HG03442 (cell line): ENCODE data around the gene TMEM109.
"Not testable (repeated sequence)": the region's sequence is repeated elsewhere in the genome, so short reads cannot be mapped to it uniquely, and the experiment has no call there.

Source experiments
- ATAC-seq: cut with Tn5 transposase; IDR thresholded peaks from one replicate; pipeline ENCODE4 v1.9.1; 2021; ENCODE audit warnings: mild to moderate bottlenecking, moderate library complexity; ENCODE audit not compliant: unreplicated experiment

TMEM109 gene

DNA sequence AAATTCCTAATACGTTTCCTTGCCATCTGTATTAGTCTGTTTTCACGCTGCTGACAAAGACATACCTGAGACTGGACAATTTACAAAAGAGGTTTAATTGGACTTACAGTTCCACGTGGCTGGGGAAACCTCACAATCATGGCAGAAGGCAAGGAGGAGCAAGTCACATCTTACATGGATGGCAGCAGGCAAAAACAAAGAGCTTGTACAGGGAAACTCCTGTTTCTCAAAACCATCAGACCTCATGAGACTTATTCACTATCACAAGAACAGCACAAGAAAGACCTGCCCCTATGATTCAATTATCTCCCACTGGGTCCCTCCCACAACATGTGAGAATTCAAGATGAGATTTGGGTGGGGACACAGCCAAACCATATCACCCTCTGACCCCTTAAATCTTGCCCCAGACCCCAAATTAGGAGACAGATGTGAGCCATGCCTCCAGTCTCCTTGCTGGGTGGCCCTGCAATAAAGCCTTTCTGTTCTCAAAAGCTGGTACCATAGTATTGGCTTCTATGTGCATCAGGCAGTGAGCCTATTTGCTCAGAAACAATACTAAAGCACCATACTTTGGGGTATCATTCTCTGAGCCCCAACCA lies 4.2 kb upstream of the TMEM109 start:
- not testable (repeated sequence) for ATAC-seq

GRCh38 chr11:60910281-60910687 lies 3.7 kb upstream of the TMEM109 start:
- peak; percentile 37 for ATAC-seq

GRCh38 chr11:60910711-60911380 lies 3.1 kb upstream of the TMEM109 start:
- no peak for ATAC-seq

DNA sequence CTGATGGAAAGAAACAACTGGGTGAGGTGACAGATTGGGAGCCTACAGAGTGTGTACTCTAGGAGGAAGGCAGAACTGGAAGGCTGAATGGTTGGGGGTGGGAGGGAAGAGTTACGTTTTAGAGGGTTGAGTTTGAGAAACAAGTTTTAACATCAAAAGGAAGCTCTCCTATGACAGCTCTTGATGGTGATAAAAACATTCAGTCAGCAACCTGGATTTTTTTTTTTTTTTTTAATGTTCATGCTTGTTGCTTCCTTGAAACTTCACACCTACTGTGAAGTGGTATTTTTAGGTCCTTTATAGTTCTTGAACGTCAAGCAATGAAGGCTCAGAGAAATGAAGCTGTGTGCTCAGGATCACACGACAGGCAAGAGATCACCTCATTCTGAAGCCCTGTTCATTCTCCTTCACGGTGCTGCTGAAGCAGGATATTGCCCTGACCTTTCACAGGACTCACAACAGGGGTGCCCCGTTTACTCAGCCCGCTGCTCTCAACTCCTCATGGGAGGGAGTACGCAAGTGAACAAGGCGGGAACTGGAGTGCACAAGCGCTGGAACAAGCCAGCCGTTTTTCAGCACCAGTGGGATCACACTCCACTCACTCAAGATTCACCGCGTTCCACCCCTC lies 1.6 kb upstream of the TMEM109 start:
- ATAC-seq, result no peak

- ATAC-seq, result no peak
Measured at GRCh38 chr11:60912851-60913528, 968 bp upstream of the TMEM109 start.

GRCh38 chr11:60914633-60915247 lies 782 bp downstream of the TMEM109 start:
- peak; percentile 0 for ATAC-seq

- ATAC-seq, result peak; percentile 51
Measured at GRCh38 chr11:60915248-60915914, 1.4 kb downstream of the TMEM109 start.

DNA sequence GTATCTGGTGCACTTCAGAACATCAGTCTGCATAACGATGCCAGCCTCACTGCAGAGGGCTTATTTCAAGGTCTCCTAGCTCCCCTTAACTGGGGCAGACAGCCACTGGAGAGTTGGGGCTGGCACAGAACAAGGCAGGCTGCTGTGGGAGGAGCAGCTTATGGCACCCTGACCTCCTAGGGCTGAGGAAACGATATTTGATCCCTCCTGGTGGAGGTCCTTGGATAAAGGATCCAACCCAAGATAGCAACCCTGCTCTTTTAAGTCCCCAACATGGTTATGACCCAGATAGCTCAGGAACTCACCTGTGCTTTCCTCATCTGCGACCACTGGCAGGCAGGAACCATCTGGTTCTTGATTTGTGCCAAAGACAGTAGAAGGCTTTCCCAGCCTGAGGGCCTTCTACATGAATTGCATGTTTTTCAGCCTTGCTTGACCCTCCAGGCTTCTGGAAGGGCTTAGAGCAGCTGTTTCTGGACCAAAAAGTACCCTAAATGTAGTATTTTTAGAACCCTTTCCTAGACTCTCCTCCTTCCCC lies 2.8 kb downstream of the TMEM109 start:
- ATAC-seq, result no peak

GRCh38 chr11:60917267-60917666 lies 3.3 kb downstream of the TMEM109 start:
- ATAC-seq, result no peak

DNA sequence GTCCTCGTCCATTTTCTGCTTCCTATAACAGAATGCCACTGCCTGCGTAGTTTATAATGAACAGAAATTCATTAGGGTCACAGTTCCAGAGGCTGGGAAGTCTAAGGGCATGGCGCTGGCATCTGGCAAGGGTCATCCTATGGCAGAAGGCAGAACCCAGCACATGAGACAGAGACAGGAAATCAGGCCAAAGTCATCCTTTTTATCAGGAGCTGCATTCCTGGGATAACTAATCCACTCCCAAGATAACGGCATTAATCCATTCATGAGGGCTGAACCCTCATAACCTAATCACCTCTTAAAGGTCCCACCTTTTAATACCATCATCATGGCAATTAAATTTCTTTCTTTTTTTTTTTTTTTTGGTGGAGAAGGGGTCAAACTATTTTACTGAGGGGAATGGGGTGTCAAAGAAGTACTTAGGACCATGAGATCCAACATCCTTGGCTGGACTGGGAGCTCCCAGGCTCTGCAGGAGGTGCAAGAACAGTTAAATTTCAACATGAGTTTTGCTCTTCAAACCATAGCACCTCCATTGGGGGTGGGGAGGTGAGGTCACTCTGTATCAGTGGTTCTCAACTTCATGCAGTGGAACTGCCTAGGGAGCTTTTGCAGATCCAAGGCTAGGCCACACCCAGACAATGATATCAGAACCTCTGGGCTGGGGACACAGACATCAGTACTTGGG lies 4.4 kb downstream of the TMEM109 start:
- no peak for ATAC-seq

- ATAC-seq, result no peak
Measured at GRCh38 chr11:60918939-60919265, 4.9 kb downstream of the TMEM109 start.

DNA sequence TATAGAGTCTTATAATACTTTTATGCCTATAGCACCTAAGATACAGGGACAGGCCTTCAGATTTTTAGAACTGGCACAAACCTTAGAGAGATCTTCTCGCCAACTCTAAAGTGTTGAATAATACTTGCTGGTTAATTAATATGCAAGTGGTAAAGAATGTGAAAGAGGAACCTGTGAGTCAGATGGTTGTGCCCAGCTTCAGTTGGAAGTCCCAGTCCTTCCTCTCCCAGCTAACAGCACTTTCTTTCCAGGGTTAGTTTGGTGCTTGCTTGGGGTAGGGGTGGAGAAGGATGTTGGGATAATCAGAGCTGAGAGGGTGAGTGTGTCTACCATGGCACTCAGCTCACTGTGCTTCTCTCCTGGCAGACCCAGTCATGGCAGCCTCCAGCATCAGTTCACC lies 5.4 kb downstream of the TMEM109 start:
- no peak for ATAC-seq

DNA sequence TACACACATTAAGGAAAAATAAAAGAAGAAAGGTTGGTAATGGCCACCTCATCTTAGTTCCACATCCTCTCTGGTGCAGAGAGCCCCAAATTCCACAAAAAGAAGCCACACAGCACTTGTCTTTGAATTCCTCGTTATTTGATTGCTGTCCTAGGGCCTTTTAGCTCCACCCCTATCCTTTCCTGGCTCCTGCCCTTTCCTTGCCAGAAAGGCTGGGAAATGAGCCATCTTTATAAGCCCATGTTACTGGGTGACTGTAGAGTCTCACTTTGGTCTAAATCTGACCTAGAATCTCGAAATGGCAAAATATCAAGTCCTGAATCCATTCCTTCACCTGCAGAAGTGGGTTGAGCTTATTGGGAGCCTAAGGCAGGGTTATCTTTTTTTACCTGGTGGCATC lies 6.0 kb downstream of the TMEM109 start:
- ATAC-seq, result no peak

DNA sequence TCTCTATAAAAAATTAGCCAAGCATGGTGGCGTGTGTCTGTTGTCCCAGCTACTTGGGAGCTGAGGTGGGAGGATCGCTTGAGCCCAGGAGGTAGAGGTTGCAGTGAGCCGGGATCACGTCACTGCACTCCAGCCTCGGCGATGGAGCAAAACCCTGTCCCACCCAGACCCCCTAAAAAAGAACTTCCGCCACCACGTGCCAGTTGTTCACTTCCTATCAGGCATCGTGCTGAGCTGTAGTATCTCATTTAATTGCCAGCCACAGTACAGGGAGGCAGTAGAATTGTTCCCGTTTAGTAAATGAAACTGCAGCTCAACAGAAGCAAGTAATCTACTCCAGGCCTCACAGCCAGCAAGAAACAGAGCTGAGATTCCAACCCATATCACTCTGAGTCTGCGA lies 7.3 kb downstream of the TMEM109 start:
- ATAC-seq, result no peak

- ATAC-seq, result no peak
Measured at GRCh38 chr11:60921777-60922335, 7.9 kb downstream of the TMEM109 start.

DNA sequence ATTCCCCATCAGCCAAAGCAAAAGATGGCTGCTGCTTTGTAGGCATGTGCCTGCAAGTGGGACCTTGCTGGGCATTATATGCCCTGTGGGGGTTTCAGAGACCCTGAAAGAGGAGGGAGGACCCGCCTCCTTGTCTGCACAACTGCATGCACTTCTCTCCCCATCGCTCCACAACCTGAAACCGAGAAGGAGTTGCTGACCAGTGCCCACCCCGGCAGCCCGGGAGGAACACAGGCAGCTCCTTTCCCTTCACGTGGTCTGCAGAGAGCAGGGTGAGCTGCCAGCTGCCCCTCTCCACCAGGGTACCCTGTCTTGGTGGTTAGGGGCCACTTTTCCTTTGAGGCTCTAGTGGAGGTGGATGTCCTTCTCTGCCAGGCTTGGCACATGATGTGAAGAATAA lies 8.9 kb downstream of the TMEM109 start:
- no peak for ATAC-seq

DNA sequence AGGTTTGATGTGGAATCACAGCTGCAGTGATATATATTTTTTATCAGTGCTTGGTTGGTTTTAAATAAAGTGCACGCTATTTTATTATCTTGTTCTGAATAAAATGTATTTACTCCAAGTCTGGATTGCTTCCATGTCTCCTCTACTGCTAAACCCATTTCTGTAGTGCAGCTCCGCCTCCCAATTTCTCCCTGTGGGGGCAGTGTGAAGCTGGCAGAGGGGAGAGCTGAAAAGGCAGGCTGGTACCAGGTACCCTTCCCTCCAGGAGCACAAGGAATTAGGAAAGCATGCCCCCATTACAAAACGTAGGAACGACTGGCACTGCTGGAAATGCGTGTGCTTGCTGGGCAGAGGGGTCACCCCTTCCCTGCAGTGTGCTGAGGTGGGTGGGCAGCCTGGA lies 9.4 kb downstream of the TMEM109 start:
- no peak for ATAC-seq

DNA sequence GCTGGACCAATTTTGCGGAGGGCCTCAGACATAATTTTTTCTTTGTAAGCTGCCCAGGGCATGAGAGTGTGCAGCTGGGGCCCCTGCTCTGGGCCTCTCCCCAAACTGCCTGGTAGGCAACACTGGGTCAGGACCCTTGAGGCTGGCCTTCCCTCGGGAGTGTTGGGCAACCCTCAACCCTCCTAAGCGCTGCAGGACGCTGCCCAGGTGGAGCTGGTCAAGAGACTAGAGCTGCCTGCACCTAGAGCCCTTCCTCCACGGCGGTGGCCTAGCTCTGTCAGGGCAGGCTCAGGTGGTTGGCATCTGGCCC lies 9.8 kb downstream of the TMEM109 start:
- ATAC-seq, result no peak

DNA sequence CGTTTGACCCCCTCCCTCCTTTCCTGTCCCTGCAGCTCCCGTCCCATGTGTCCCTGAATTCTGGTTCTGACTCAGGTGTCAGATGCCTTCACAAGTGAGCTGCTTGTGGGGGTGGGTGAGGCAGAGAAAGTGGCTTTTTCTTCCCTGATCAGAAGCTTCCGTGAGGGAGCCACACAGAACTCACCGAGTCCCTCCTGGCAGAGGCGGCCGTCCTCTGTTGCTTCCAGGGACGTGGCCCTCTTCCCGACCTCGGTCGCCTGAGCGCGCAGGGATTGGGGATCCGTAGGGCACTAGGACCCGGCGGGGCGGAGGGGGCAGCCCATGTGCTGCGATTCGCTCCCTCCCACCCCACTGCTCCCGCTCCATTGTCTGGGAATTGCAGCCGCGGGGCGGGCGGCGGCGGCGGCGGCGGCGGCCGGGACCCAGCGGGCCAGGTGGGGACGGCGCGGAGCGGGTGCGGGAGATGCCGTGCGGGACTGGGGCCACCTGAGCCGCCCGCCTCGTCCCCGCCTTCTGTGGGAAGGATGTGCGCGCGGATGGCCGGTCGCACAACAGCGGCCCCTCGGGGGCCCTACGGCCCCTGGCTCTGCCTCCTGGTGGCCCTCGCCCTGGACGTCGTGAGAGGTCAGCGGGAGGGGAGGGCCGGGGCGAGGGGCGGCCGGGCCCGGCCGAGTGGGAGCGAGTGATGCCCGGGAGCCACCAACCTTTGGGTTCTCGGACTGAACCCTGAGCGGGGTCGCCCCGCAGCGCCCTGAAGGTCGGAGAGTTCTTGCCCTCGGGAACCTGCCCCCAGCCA lies 10.3 kb downstream of the TMEM109 start, which contains the start of gene TMEM132A:
Gene TMEM132A (plus strand): TSS at position 351 of the 796 bp plus-strand sequence. CDS start 174 bp downstream, at position 525.
- ATAC-seq, result peak; percentile 36
